BLaER1 treated with 17β-estradiol and CSF1 and Interleukin-3, amounts not matched to agents 10 nM and 100 nM (cell line): ENCODE measurements around the gene AHNAK2.
"Not testable (repeated sequence)": the region's sequence is repeated elsewhere in the genome, so short reads cannot be mapped to it uniquely, and the experiment has no call there.

Experiments used
- H3K27ac ChIP-seq, 11 experiments: shearing (Covaris generic); formaldehyde crosslinking; 2 replicates each; pipeline ENCODE4 v1.8.1; 2022
- H3K27me3 ChIP-seq, 11 experiments: shearing (Covaris generic); formaldehyde crosslinking; 2 replicates each; pipeline ENCODE4 v1.8.1; 2022
- H3K36me3 ChIP-seq, 11 experiments: shearing (Covaris generic); formaldehyde crosslinking; 2 replicates each; pipeline ENCODE4 v1.8.1; 2022
- H3K4me1 ChIP-seq, 10 experiments: shearing (Covaris generic); formaldehyde crosslinking; 2 replicates each; pipeline ENCODE4 v1.8.1; 2022
- H3K4me2 ChIP-seq, 11 experiments: shearing (Covaris generic); formaldehyde crosslinking; 2 replicates each; pipeline ENCODE4 v1.8.1; 2022
- H3K4me3 ChIP-seq, 10 experiments: shearing (Covaris generic); formaldehyde crosslinking; 2 replicates each; pipeline ENCODE4 v1.8.1; 2022
- H3K9ac ChIP-seq, 11 experiments: shearing (Covaris generic); formaldehyde crosslinking; 2 replicates each; pipeline ENCODE4 v1.8.1; 2022
- H3K9me3 ChIP-seq, 11 experiments: shearing (Covaris generic); formaldehyde crosslinking; replicated peaks in 1 of 11; 2 replicates each; pipeline ENCODE4 v1.8.1; 2022
- H4K20me1 ChIP-seq, 11 experiments: shearing (Covaris generic); formaldehyde crosslinking; 2 replicates each; pipeline ENCODE4 v1.8.1; 2022
- Cebpa-rat ChIP-seq, 11 experiments: shearing (Covaris generic); IDR thresholded peaks; 2 replicates each; pipeline ENCODE4 v1.8.1; 2022

Gene AHNAK2

DNA sequence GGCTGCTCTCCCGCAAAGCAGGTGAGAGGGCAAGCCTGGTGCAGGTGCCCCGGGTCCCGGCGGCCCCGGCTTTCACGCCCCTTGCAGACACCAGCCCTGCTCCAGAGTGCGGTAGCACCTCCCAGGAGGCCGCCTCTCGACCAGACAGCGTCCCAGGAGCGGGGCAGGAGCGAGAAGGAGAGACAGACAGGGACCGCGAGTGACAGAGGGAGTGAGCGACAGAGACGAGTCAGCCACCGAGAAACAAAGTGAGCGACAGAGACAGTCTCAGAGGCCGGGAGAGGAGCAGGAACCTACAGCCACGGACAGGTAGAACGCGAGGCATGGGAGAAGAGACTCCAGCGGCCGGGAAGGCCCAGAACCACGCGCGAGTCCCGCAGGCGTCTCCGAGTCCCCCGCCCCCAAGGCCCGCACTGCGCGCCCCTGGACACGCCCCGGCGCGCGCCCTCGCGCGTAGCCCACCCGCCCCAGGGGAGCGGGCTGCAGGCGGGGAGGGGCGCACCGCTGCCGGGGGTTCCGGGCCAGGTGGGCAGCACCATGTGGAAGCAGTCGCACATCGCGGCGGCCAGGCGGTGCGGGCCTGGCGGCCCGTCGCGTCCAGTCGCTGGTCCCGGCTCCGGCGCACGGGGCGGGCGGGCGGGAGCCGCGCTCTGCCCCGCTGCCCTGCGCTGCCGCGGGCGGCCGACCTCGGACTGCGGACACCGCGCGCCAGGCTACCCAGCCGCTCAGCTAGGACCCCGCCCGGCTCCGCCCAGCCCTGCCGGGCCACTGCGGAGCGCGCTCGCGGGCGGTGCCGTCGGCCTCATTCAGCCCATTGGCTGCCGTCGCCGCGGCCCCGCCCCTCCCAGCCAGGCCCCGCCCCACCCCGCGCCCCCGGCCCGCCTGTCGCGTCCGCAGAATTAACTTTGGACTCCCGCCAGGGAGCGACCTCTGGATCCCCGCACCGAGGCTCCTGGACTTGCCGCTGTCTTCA is at the start of gene AHNAK2:
AHNAK2 (minus strand) TSS at position 694 of the 973 bp plus-strand sequence; CDS start at position 557, 137 bp downstream.
- H3K27ac ChIP-seq: peak within 1 kb of the TSS in 2 of 11 experiments; percentile 4 to 34; a peak in 2 of 22 replicates
- peak within 1 kb of the TSS; percentile 70 to 100 (median 98) for H3K4me2 ChIP-seq
- H3K36me3 ChIP-seq: no peaks in the 10 kb centered on the region
- H4K20me1 ChIP-seq: peaks cover 0 to 39% (median 13%) of the 10 kb centered on the region in 11 experiments; a peak in 11 of 22 replicates
- H3K4me1 ChIP-seq: peaks cover 34 to 77% (median 66%) of the 10 kb centered on the region in 10 experiments
- H3K9ac ChIP-seq: peak within 1 kb of the TSS; percentile 38 to 76 (median 64); a peak in 19 of 22 replicates
- H3K9me3 ChIP-seq: no peaks in the 10 kb centered on the region
- no peak for TF ChIP-seq Cebpa-rat (IDR thresholded peaks at IDR 0.05)
- peak within 1 kb of the TSS; percentile 48 to 70 (median 60) for H3K4me3 ChIP-seq
- peaks cover 0 to 12% (median 0%) of the 10 kb centered on the region in 11 experiments; a peak in 5 of 22 replicates for H3K27me3 ChIP-seq

DNA sequence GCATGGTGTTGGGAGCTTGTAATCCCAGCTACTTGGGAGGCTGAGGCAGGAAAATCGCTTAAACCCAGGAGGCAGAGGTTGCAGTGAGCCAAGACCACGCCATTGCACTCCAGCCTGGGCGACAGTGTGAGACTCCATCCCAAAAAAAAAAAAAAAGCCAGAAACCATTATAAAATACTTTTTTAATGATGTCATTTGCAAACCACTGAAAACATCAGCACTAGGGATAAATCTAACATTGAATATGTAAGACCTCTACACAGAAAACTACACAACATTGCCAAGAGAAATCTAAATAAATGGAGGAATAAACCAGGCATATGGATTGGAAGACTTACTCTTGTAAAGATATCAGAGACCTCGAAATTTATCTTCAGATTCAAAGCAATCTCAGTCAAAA is 49.5 kb upstream of the AHNAK2 start:
- peak overlapping the region in 2 of 11 experiments; percentile 15 to 18; a peak in 1 of 22 replicates for H3K9ac ChIP-seq
- H3K36me3 ChIP-seq, H4K20me1 ChIP-seq, H3K27me3 ChIP-seq: not testable (repeated sequence)
- peak overlapping the region in 9 of 11 experiments; percentile 44 to 94 (median 87); a peak in 12 of 22 replicates for H3K27ac ChIP-seq
- peaks cover 47 to 56% (median 50%) of the 10 kb centered on the region in 10 experiments for H3K4me1 ChIP-seq
- H3K4me2 ChIP-seq: peak overlapping the region; percentile 35 to 99 (median 95); a peak in 21 of 22 replicates
- peak overlapping the region in 1 of 10 experiments; percentile 15; a peak in 1 of 20 replicates for H3K4me3 ChIP-seq
- H3K9me3 ChIP-seq: peaks cover 0 to 15% (median 0%) of the 10 kb centered on the region in 11 experiments; a peak in 6 of 22 replicates

DNA sequence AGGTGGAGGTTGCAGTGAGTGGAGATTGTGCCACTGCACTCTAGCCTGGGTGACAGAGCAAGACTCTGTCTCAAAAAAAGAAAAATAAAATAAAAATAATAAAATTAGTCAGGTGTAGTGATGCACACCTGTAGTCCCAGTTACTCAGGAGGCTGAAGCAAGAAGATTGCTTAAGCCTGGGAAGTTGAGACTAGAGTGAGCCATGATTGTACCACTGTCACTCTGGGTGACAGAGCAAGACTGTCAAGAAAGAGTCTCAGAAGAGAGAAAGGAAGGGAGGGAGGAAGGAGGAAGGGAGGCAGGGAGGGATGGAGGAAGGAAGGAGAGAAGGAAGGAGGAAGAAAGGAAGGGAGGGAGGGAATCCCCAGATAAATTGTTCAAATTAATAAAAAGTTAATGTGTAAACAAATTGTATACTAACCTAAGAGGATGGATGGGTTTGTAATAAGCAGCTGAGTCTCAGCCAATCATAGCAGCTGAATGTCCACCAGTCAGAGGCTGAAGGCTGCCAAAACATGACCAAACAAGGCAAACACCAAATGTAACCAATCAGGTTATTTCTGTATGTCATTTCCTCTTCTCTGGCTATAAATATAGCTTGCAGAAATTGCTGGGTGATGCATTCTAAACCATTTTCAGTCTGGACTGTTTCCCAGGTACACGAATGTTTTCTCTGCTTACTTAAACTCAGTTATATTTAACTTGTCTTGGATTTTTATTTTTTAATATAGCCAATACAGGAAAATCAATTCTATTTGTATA is 48.8 kb upstream of the AHNAK2 start:
- Histone ChIP-seq H3K36me3 (no peaks in the 10 kb centered on the region), H3K4me3 (peak overlapping the region in 1 of 10 experiments; percentile 15; a peak in 1 of 20 replicates), H4K20me1 (no peaks in the 10 kb centered on the region), H3K4me1 (peaks cover 54 to 64% (median 57%) of the 10 kb centered on the region in 10 experiments), H3K9ac (peak overlapping the region in 7 of 11 experiments; percentile 9 to 81 (median 57); a peak in 7 of 22 replicates), H3K27ac (peak overlapping the region in 10 of 11 experiments; percentile 80 to 94 (median 86); a peak in 20 of 22 replicates), H3K4me2 (peak overlapping the region; percentile 35 to 99 (median 95)), H3K27me3 (no peaks in the 10 kb centered on the region), H3K9me3 (peaks cover 0 to 15% (median 0%) of the 10 kb centered on the region in 11 experiments; a peak in 4 of 22 replicates)
- no peak for TF ChIP-seq Cebpa-rat (IDR thresholded peaks at IDR 0.05)

DNA sequence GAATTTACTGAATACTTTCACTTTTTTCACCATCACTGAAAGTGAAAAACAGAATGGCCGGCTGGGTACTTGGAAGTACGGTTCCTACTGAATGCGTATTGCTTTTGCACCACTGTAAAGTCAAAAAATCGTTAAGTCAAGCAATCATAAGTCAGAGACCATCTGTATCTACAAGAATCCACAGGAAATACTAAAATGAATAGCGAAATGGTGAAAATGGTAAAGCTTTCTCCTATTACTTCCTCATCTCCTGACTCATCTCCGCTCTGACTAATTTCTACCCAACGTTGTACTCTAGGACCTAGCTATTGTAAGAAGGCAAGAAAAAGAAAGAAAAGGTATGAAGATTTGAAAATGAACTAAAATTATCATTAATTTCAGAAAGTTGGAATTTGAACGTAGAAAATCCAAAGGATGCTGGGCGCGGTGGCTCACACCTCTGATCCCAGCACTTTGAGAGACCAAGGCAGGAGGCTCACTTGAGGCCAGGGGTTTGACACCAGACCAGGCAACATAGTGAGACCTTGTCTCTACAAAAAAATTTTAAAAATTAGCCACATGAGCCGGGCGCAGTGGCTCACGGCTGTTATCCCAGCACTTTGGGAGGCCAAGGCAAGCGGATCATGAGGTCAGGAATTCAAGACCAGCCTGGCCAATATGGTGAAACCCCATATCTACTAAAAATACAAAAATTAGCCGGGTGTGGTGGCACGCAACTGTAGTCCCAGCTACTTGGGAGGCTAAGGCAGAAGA is 48.0 kb upstream of the AHNAK2 start:
- peak overlapping the region; percentile 69 to 94 (median 85); a peak in 21 of 22 replicates for H3K27ac ChIP-seq
- H3K4me2 ChIP-seq: peak overlapping the region; percentile 13 to 99 (median 95); a peak in 20 of 22 replicates
- peaks cover 58 to 70% (median 62%) of the 10 kb centered on the region in 10 experiments for H3K4me1 ChIP-seq
- H3K36me3 ChIP-seq: no peaks in the 10 kb centered on the region
- H3K27me3 ChIP-seq: no peaks in the 10 kb centered on the region
- peak overlapping the region in 1 of 10 experiments; percentile 20; a peak in 2 of 20 replicates for H3K4me3 ChIP-seq
- peaks cover 0 to 15% (median 0%) of the 10 kb centered on the region in 11 experiments; a peak in 4 of 22 replicates for H3K9me3 ChIP-seq
- no peaks in the 10 kb centered on the region for H4K20me1 ChIP-seq
- H3K9ac ChIP-seq: peak overlapping the region in 9 of 11 experiments; percentile 9 to 89 (median 57); a peak in 13 of 22 replicates
- TF ChIP-seq Cebpa-rat (IDR thresholded peaks at IDR 0.05): no peak

DNA sequence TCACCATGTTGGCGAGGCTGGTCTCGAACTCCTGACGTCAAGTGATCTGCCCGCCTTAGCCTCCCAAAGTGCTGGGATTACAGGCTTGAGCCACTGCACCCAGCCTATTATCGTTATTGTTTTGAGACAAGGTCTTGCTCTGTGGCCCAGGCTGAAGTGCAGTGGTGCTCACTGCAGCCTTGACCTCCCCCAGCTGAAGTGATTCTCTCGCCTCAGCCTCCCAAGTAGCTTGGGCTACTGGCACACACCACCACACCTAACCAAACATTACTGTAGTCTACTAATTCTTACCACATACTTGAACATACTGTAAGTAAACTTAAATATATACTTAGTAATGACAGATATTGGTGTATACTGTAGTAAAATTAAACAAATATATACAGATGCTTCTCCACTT is 47.3 kb upstream of the AHNAK2 start:
- Histone ChIP-seq H4K20me1 (peaks cover 0 to 4% (median 3%) of the 10 kb centered on the region in 11 experiments; a peak in 11 of 22 replicates), H3K4me3 (no peak overlapping the region), H3K9me3 (peaks cover 0 to 15% (median 0%) of the 10 kb centered on the region in 11 experiments; a peak in 4 of 22 replicates), H3K4me1 (peaks cover 58 to 70% (median 62%) of the 10 kb centered on the region in 10 experiments), H3K27ac (peak overlapping the region; percentile 69 to 94 (median 85); a peak in 21 of 22 replicates), H3K27me3 (no peaks in the 10 kb centered on the region), H3K4me2 (peak overlapping the region; percentile 55 to 99 (median 95)), H3K9ac (peak overlapping the region in 10 of 11 experiments; percentile 64 to 89 (median 75); a peak in 18 of 22 replicates), H3K36me3 (no peaks in the 10 kb centered on the region)
- TF ChIP-seq Cebpa-rat (IDR thresholded peaks at IDR 0.05): no peak

DNA sequence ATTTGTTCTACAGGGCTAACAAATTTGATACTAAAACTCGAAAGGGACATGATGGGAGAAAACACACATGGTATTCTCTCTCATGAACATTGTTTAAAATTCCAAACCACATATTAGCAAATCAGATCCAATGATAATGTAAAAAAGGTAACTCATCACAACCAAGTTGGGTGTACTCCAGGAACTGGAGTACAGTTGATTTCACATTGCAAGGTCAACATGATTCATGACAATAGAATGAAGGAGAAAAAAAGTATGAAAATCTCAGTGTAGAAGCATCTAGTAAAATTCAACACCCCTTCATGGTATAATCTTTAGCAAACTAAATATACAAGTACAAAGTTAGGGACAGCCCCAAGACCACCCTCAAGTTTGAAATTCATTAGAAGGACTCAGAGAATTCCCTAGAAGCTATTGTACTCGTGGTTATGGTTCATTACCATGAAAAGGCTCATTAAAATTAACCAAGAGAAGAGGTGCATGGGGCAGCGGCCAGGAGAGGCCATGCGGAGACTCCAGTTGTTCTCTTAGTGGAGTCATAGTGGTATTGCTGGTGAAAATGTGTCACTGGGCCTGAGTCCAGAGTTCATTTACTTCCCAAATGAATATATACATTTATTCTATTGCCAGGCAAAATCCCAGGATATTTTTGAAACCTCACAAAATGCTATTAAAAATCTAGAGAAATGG is 45.8 kb upstream of the AHNAK2 start:
- Histone ChIP-seq H3K4me1 (peaks cover 70 to 80% (median 73%) of the 10 kb centered on the region in 10 experiments), H3K9me3 (peaks cover 0 to 15% (median 0%) of the 10 kb centered on the region in 11 experiments; a peak in 4 of 22 replicates), H3K36me3 (peaks cover 0 to 10% (median 6%) of the 10 kb centered on the region in 11 experiments; a peak in 9 of 22 replicates), H3K4me2 (peak overlapping the region; percentile 55 to 99 (median 95)), H3K27ac (peak overlapping the region; percentile 71 to 94 (median 85)), H3K4me3 (peak overlapping the region in 8 of 10 experiments; percentile 8 to 52 (median 37); a peak in 10 of 20 replicates), H3K9ac (peak overlapping the region; percentile 64 to 89 (median 75)), H3K27me3 (no peaks in the 10 kb centered on the region), H4K20me1 (peaks cover 0 to 19% (median 17%) of the 10 kb centered on the region in 11 experiments; a peak in 20 of 22 replicates)
- no peak for TF ChIP-seq Cebpa-rat (IDR thresholded peaks at IDR 0.05)

DNA sequence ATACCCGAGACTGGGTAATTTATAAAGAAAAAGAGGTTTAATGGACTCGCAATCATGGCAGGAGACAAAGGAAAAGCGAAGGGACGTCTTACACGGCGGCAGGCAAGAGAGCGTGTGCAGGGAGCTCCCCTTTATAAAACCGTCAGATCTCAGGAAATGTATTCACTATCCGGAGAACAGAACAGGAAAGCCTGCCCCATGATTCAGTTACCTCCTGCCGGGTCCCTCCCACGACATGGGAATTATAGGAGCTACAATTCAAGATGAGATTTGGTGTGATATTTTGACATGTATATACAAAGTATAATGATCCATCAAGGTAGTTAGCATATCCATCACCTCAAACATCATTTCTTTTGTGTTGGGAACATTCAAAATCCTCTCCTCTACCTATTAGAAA is 45.0 kb upstream of the AHNAK2 start:
- peak overlapping the region; percentile 89 to 99 (median 98) for H3K4me2 ChIP-seq
- no peak for TF ChIP-seq Cebpa-rat (IDR thresholded peaks at IDR 0.05)
- peak overlapping the region in 4 of 11 experiments; percentile 3 to 89 (median 51); a peak in 5 of 22 replicates for H3K9ac ChIP-seq
- H3K9me3 ChIP-seq: peaks cover 0 to 15% (median 0%) of the 10 kb centered on the region in 11 experiments; a peak in 4 of 22 replicates
- H3K4me1 ChIP-seq: peaks cover 77 to 84% (median 81%) of the 10 kb centered on the region in 10 experiments
- peak overlapping the region in 9 of 11 experiments; percentile 80 to 94 (median 87); a peak in 15 of 22 replicates for H3K27ac ChIP-seq
- peaks cover 0 to 18% (median 13%) of the 10 kb centered on the region in 11 experiments; a peak in 10 of 22 replicates for H3K36me3 ChIP-seq
- H3K4me3 ChIP-seq: peak overlapping the region in 2 of 10 experiments; percentile 43 to 67; a peak in 3 of 20 replicates
- H3K27me3 ChIP-seq: no peaks in the 10 kb centered on the region
- peaks cover under 1 to 27% (median 25%) of the 10 kb centered on the region in 11 experiments; a peak in 20 of 22 replicates for H4K20me1 ChIP-seq
